SK-N-SH treated with all-trans-retinoic acid at 6 μM for 48 hours (cell line): ENCODE data around the gene SNN.

ENCODE experiments used
- ATAC-seq: fragments of 200-7000 bp; cut with Tn5 transposase; 3 replicates; pipeline ENCODE4 v1.9.1; 2020; ENCODE audit warnings: mild to moderate bottlenecking, moderate library complexity
- ARNTL ChIP-seq: fragments of 450-650 bp; formaldehyde crosslinking; IDR thresholded peaks from 2 replicates; pipeline ENCODE4 v1.5.0; 2020; ENCODE audit warnings: low read depth, mild to moderate bottlenecking, moderate library complexity, borderline replicate concordance
- BACH2 ChIP-seq: fragments of 250-450 bp; sonication (Bioruptor Pico); IDR thresholded peaks from 2 replicates; pipeline ENCODE4 v1.9.0; 2021; ENCODE audit warnings: mild to moderate bottlenecking, borderline replicate concordance
- CSDC2 ChIP-seq: fragments of 250-450 bp; sonication (Bioruptor Pico); IDR thresholded peaks from 2 replicates; pipeline ENCODE4 v1.5.0; 2020; ENCODE audit warnings: mild to moderate bottlenecking, moderate library complexity
- ESRRG ChIP-seq: fragments of 250-450 bp; sonication (Bioruptor Pico); IDR thresholded peaks from 2 replicates; pipeline ENCODE4 v1.6.1; 2021; ENCODE audit warnings: mild to moderate bottlenecking
- GLIS3 ChIP-seq: fragments of 250-450 bp; sonication (Bioruptor Pico); IDR thresholded peaks from 2 replicates; pipeline ENCODE4 v1.5.0; 2020; ENCODE audit warnings: mild to moderate bottlenecking, moderate library complexity
- ISL1 ChIP-seq: fragments of 250-450 bp; sonication (Bioruptor Pico); IDR thresholded peaks from 2 replicates; pipeline ENCODE4 v2.1.2; 2022; ENCODE audit warnings: mild to moderate bottlenecking, moderate library complexity
- OSR1 ChIP-seq: fragments of 250-450 bp; sonication (Bioruptor Pico); IDR thresholded peaks from 2 replicates; pipeline ENCODE4 v1.8.0; 2022; ENCODE audit warnings: moderate library complexity, mild to moderate bottlenecking, inconsistent platforms
- PPARA ChIP-seq: fragments of 250-450 bp; sonication (Bioruptor Pico); IDR thresholded peaks from 2 replicates; pipeline ENCODE4 v1.5.0; 2020; ENCODE audit warnings: mild to moderate bottlenecking, borderline replicate concordance
- RARB ChIP-seq: fragments of 250-450 bp; sonication (Bioruptor Pico); IDR thresholded peaks from 2 replicates; pipeline ENCODE4 v1.8.0; 2021; ENCODE audit warnings: mild to moderate bottlenecking, moderate library complexity
- SNAI2 ChIP-seq: fragments of 250-450 bp; sonication (Bioruptor Pico); IDR thresholded peaks from 2 replicates; pipeline ENCODE4 v1.5.0; 2020; ENCODE audit warnings: mild to moderate bottlenecking, moderate library complexity
- TOX ChIP-seq: fragments of 250-450 bp; sonication (Bioruptor Pico); IDR thresholded peaks from 2 replicates; pipeline ENCODE4 v1.8.0; 2021; ENCODE audit warnings: mild to moderate bottlenecking, moderate library complexity, borderline replicate concordance
- ZC3H10 ChIP-seq: fragments of 250-450 bp; sonication (Bioruptor Pico); IDR thresholded peaks from 2 replicates; pipeline ENCODE4 v1.5.1; 2021; ENCODE audit warnings: mild to moderate bottlenecking, moderate library complexity
- ZFP3 ChIP-seq: fragments of 250-450 bp; sonication (Bioruptor Pico); IDR thresholded peaks from 2 replicates; pipeline ENCODE4 v1.5.0; 2020; ENCODE audit warnings: mild to moderate bottlenecking, moderate library complexity
- ZFP30 ChIP-seq: fragments of 450-650 bp; formaldehyde crosslinking; IDR thresholded peaks from 2 replicates; pipeline ENCODE4 v1.5.0; 2022; ENCODE audit warnings: mild to moderate bottlenecking, moderate library complexity
- ZNF565 ChIP-seq: fragments of 450-650 bp; formaldehyde crosslinking; conservative IDR thresholded peaks from 2 replicates; pipeline ENCODE4 v1.5.0; 2020; ENCODE audit warnings: low read depth, mild to moderate bottlenecking, moderate library complexity
- ZNF70 ChIP-seq: fragments of 450-650 bp; formaldehyde crosslinking; IDR thresholded peaks from 2 replicates; pipeline ENCODE4 v1.5.0; 2020; ENCODE audit warnings: mild to moderate bottlenecking, moderate library complexity
- ZNF8 ChIP-seq: fragments of 450-650 bp; formaldehyde crosslinking; IDR thresholded peaks from 2 replicates; pipeline ENCODE4 v1.5.0; 2020; ENCODE audit warnings: mild to moderate bottlenecking, moderate library complexity
- TF ChIP-seq, protein P1 (sequence below): fragments of 250-450 bp; sonication (Bioruptor Pico); IDR thresholded peaks from 2 replicates; pipeline ENCODE4 v1.5.1; 2021; ENCODE audit warnings: mild to moderate bottlenecking, moderate library complexity
- TF ChIP-seq, protein P2 (sequence below): fragments of 250-450 bp; sonication (Bioruptor Pico); IDR thresholded peaks from 2 replicates; pipeline ENCODE4 v1.8.0; 2020; ENCODE audit warnings: mild to moderate bottlenecking, moderate library complexity, borderline replicate concordance
- TF ChIP-seq, protein P3 (sequence below): fragments of 250-450 bp; sonication (Bioruptor Pico); IDR thresholded peaks from 2 replicates; pipeline ENCODE4 v1.5.0; 2020; ENCODE audit warnings: mild to moderate bottlenecking, moderate library complexity
- TF ChIP-seq, protein P4 (sequence below): fragments of 250-450 bp; sonication (Bioruptor Pico); IDR thresholded peaks from 2 replicates; pipeline ENCODE4 v1.5.1; 2020; ENCODE audit warnings: low read depth, mild to moderate bottlenecking, moderate library complexity

The SNN gene

DNA sequence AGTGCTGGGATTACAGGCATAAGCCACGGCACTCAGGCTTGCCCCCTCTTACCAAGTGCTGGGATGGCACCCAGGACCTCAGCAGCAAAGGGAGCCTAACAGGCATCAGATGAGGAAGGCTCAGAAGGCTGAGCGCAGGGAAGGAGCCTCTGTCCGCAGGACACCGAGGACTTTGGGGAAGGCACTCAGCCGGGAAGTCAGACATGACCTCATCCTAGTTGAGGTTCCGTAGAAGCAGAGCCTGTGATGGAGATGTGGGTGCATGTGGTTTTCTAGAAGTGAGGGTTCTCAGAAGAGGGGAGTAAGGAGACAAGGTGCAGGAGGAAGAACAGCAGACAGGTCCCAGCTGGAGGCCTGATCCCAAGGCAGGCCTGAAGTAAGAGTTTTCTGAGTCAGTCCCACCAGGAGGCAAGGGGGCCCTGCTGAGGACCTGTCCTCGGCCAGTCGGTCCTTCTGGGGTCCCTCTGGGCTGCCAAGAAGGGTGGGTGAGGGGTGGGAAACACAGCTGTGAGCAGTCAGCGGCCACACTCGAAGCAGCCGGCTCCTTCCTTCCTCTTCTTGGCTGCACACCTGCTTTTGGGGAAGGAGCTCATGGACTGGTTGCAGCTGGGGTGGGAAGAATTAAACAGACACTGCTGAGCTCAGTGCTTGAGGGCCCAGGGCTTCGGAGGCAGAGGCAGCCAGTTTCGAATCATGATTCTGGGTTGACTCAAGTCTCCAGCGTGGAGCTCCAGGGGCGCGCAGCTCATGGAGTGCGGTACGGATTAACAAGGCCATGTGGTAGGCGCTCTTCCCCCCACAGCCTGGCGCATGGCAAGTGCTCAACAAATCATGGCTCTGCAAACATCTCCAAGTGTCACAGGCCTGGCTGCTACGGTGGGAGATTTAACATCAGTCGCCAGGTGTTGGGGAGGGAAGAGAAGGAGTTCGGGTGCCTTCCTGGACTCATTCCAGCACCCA is 38.9 kb upstream of the SNN start (continued):
- TF ChIP-seq, protein P1, sequence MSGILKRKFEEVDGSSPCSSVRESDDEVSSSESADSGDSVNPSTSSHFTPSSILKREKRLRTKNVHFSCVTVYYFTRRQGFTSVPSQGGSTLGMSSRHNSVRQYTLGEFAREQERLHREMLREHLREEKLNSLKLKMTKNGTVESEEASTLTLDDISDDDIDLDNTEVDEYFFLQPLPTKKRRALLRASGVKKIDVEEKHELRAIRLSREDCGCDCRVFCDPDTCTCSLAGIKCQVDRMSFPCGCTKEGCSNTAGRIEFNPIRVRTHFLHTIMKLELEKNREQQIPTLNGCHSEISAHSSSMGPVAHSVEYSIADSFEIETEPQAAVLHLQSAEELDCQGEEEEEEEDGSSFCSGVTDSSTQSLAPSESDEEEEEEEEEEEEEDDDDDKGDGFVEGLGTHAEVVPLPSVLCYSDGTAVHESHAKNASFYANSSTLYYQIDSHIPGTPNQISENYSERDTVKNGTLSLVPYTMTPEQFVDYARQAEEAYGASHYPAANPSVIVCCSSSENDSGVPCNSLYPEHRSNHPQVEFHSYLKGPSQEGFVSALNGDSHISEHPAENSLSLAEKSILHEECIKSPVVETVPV (CRISPR knock-in tag) = no peak
- TF ChIP-seq RARB (no peak), PPARA (CRISPR knock-in tag) (no peak), ZNF70 (CRISPR knock-in tag) (no peak), CSDC2 (CRISPR knock-in tag) (no peak), ESRRG (CRISPR knock-in tag) (no peak)
- TF ChIP-seq, all 23 proteins: peak for 0

DNA sequence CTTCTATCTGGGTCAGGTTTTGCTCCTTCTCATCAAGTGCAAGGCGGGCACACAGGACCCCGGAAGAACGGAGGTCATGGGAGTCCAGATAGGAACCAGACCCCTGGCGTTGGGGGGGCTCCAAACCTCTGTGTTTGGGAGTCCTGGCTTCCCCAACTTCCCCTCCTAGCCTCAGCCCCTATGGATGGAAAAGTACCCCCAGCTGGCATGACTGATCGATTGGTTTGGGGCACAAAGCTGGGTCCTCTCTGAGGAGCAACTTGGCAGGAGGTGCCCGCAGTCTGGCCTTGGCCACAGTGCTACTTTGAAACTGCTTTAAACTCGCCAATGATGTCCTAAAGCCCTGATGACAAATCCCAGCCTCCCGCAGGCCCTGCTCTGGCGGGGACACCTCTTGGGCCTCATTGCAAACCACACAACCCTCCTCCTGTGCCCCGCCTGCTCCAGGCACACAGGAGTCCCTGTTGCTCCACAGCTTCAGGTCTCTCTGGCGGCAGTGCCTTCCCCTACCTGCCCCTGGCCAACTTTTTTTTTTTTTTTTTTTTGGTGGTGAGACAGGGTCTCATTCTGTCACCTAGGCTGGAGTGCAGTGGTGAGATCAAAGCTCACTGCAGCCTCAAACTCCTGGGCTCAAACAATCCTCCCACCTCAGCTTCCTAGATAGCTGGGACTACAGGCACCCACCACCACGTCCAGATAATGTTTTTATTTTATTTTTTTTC is 38.0 kb upstream of the SNN start:
- TF ChIP-seq ZNF70 (CRISPR knock-in tag) (no peak), ZNF565 (CRISPR knock-in tag) (no peak), ZNF8 (CRISPR knock-in tag) (no peak), GLIS3 (no peak), CSDC2 (CRISPR knock-in tag) (no peak), ARNTL (no peak), ZFP30 (no peak), PPARA (CRISPR knock-in tag) (no peak), ESRRG (CRISPR knock-in tag) (no peak), OSR1 (CRISPR knock-in tag) (no peak), ZC3H10 (CRISPR knock-in tag) (no peak), BACH2 (no peak), ZFP3 (no peak)
- TF ChIP-seq, protein P2, sequence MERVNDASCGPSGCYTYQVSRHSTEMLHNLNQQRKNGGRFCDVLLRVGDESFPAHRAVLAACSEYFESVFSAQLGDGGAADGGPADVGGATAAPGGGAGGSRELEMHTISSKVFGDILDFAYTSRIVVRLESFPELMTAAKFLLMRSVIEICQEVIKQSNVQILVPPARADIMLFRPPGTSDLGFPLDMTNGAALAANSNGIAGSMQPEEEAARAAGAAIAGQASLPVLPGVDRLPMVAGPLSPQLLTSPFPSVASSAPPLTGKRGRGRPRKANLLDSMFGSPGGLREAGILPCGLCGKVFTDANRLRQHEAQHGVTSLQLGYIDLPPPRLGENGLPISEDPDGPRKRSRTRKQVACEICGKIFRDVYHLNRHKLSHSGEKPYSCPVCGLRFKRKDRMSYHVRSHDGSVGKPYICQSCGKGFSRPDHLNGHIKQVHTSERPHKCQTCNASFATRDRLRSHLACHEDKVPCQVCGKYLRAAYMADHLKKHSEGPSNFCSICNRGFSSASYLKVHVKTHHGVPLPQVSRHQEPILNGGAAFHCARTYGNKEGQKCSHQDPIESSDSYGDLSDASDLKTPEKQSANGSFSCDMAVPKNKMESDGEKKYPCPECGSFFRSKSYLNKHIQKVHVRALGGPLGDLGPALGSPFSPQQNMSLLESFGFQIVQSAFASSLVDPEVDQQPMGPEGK (CRISPR knock-in tag) = no peak
- TF ChIP-seq, protein P3, sequence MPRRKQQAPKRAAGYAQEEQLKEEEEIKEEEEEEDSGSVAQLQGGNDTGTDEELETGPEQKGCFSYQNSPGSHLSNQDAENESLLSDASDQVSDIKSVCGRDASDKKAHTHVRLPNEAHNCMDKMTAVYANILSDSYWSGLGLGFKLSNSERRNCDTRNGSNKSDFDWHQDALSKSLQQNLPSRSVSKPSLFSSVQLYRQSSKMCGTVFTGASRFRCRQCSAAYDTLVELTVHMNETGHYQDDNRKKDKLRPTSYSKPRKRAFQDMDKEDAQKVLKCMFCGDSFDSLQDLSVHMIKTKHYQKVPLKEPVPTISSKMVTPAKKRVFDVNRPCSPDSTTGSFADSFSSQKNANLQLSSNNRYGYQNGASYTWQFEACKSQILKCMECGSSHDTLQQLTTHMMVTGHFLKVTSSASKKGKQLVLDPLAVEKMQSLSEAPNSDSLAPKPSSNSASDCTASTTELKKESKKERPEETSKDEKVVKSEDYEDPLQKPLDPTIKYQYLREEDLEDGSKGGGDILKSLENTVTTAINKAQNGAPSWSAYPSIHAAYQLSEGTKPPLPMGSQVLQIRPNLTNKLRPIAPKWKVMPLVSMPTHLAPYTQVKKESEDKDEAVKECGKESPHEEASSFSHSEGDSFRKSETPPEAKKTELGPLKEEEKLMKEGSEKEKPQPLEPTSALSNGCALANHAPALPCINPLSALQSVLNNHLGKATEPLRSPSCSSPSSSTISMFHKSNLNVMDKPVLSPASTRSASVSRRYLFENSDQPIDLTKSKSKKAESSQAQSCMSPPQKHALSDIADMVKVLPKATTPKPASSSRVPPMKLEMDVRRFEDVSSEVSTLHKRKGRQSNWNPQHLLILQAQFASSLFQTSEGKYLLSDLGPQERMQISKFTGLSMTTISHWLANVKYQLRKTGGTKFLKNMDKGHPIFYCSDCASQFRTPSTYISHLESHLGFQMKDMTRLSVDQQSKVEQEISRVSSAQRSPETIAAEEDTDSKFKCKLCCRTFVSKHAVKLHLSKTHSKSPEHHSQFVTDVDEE (CRISPR knock-in tag) = no peak
- TF ChIP-seq, protein P4, sequence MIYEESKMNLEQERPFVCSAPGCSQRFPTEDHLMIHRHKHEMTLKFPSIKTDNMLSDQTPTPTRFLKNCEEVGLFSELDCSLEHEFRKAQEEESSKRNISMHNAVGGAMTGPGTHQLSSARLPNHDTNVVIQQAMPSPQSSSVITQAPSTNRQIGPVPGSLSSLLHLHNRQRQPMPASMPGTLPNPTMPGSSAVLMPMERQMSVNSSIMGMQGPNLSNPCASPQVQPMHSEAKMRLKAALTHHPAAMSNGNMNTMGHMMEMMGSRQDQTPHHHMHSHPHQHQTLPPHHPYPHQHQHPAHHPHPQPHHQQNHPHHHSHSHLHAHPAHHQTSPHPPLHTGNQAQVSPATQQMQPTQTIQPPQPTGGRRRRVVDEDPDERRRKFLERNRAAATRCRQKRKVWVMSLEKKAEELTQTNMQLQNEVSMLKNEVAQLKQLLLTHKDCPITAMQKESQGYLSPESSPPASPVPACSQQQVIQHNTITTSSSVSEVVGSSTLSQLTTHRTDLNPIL (CRISPR knock-in tag) = no peak
- ATAC-seq = no peak

DNA sequence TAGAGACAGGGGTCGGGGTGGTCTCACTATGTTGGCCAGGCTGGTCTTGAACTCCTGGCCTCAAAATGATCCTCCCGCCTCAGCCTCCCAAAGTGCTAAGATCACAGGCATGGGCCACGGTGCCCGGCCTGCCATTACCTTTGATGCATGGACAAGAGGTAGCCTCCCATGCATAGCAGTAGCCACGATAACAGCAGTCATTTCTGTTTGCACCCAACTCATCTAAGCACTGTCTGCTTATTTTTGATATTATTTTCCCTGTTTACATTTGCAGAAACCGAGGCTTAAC is 37.5 kb upstream of the SNN start:
- ATAC-seq = no peak
- TF ChIP-seq ESRRG (CRISPR knock-in tag) (no peak), ZFP30 (no peak), BACH2 (no peak), RARB (no peak), ZNF70 (CRISPR knock-in tag) (no peak), OSR1 (CRISPR knock-in tag) (no peak), SNAI2 (CRISPR knock-in tag) (no peak), TOX (CRISPR knock-in tag) (no peak), CSDC2 (CRISPR knock-in tag) (no peak), ZFP3 (no peak), ZC3H10 (CRISPR knock-in tag) (no peak), ISL1 (CRISPR knock-in tag) (no peak)
- TF ChIP-seq, protein P3 (CRISPR knock-in tag) = no peak
- TF ChIP-seq, protein P1 (CRISPR knock-in tag) = no peak
- TF ChIP-seq, protein P2 (CRISPR knock-in tag) = no peak
